NCI-H69 (cell line): ENCODE data around the gene ZC3H13.
"Not testable (repeated sequence)": the region's sequence is repeated elsewhere in the genome, so short reads cannot be mapped to it uniquely, and the experiment has no call there.

ENCODE experiments used
- DNase-seq: peaks from one replicate; lab custom pipeline; 2025; lab: John Stamatoyannopoulos, UW

The ZC3H13 gene

DNA sequence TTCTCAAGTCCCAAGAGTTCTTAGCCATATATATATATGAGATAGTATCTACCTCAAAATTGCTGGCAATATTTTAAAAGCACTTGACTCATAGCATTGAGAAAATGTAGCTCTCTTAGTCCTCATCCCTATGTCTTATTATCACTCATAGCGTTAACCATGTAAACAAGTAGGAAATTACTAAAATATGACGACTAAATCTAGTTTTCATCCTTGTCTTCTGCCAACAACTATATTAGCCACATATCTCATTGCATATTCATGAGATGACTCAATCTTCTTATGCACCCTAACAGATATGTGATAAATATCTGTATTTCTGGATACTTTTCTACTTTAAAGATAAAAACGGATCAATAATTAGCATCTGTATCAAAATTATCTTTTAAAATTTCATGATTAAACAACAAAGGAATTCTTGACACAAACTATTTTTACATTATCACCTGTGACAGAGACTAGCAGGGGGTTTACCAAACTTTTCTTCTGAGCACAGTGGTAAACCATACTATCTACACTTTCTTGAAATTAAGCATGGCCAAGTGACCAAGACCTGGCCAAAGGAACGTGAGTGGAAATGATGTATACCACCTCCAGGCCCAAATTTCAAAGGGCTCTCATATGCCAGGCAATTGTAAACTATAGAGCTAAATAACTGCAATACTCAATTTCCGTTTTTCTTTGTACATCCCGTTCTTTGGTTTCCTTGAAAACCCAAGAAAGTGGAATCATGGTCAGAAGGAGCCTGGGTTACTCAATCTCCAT, 45.7 kb downstream of the ZC3H13 start:
- no peak for DNase-seq

DNA sequence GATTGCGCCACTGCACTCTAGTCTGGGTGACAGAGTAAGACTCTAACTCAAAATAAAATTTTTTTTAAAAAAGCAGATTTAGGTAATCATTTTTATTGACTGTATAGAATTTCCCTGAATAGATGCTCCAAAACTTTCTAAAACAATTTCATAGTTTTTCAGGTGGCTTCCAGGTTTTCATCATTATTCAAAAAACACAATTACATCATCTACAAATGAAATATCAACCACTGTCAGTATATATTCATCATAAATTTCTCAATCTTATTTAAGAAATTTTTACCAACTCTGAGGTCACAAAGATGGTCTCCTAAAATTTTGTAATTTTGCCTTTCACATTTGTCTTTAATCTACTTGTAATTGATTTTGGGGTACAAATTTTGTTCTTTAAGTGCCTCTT, 48.1 kb downstream of the ZC3H13 start:
- no peak for DNase-seq

GRCh38 chr13:45996631-45997030, 55.9 kb downstream of the ZC3H13 start:
- no peak for DNase-seq

DNA sequence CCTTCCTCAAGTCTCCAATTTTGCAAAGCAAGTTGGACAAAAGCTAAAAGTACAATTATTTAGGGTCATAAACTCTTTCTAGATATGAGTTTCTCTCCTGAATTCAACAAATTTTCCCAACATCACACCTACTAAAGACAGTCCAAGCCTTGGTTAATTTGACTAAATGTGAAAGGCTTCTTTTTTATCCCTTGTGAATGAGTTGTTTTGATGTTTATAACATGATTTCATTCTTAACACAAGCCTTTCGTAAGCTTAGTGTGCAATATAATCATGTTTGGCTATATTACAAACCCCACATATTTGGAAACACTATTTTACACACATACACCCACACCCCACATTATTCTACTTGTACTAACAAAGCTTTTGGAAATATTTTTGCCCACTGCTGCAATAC, 57.3 kb downstream of the ZC3H13 start:
- no peak for DNase-seq

GRCh38 chr13:45994752-45995151, 57.8 kb downstream of the ZC3H13 start:
- no peak for DNase-seq

DNA sequence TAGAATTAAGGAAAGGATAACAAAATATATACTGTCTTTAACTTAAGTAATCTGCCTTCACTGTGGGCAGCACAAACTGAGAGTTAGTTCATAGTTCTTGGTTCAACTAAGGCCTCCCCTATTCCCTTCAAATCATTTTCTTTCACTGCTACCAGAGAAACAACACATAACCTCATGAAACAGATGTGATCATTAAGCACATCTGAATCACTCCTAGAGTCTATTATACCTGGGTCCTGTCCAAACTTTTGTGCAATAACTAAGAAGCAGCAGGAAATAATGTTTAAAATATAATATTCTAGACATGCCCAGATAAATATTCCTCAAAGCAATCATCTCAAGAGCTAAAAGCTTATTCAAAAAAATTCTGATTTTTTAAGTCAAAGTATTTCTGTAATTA, 62.9 kb downstream of the ZC3H13 start:
- no peak for DNase-seq

DNA sequence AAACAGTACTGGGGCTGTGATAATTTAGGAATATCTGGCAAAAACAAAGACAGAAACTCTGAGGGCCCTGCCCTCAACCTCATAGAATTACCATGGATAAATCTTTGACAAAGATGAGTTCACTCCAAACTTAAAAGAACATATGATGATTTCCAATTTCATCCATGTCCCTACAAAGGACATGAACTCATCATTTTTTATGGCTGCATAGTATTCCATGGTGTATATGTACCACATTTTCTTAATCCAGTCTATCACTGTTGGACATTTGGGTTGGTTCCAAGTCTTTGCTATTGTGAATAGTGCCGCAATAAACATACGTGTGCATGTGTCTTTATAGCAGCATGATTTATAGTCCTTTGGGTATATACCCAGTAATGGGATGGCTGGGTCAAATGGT, 71.4 kb downstream of the ZC3H13 start:
- not testable (repeated sequence) for DNase-seq

DNA sequence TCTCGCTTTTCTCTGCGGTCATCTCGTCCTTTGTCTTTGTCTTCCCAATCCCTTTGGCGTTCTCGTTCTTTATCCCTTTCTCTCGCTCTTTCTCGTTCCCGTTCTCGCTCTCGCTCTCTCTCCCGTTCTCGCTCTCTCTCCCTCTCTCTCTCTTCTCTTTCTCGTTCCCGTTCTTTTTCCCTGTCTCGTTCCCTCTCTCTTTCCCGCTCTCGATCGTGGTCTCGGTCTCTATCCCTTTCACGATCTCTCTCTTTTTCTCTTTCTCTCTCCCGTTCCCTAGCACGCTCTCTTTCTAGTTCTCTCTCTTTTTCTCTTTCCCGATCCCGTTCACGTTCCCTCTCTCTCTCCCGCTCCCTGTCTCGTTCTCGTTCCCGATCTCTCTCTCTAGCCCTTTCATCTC, 77.2 kb downstream of the ZC3H13 start:
- DNase-seq, result no peak

DNA sequence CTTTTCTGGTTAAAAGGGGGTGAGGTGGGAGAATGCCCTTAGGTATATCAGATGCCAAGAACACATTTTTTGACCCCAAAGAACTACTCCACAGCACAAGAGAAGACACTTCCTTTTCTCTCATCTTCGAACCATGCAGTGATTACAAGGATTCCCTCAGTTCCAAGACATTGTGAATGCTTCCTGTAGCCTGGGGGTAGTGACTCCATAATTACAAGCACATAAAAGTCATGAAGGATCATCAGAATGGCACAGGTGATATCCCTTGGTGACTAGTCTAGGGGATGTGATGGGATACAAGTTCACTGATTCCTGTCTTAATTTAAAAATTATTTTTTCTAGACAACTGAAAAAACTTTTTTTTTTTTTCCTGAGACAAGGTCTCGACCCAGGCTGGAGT, 78.0 kb downstream of the ZC3H13 start:
- no peak for DNase-seq

DNA sequence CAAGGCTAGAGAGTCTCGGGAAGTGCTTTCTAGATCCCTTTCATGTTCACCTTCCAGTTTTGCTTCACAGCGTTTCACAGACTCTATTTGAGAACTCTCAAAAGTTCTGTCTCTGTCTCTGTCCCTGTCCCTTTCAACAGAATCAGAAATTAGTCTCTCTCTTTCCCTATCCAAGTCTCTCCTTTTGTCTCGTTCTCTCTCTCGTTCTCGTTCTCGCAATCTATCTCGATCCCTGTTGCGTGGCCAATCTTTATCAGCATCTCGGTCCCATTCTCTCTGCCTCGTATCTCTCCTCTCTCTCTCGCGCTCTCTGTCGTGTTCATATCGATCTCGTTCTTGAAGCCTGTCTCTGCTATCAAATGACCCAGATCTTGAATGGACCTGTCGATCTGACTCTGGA, 85.0 kb downstream of the ZC3H13 start:
- DNase-seq, result no peak

DNA sequence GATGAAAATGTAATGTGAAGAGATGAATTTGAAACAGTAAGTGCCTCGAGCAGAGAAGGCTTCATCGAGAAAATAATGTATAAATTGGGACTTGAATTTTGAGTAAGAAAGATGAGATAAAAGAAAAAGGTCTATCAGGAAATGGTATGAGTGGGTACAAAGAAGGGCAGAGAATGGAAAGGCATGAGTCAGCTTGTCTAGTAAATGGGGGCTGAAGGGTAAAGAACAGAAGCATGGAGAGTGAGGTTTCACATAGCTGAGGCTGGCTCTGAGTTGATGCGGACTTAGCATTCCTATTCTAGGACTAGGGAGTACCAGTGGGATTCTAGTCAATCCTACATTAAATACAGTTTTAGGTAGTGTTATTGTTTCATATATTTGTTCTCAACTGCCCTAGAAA, 85.8 kb downstream of the ZC3H13 start:
- no peak for DNase-seq

DNA sequence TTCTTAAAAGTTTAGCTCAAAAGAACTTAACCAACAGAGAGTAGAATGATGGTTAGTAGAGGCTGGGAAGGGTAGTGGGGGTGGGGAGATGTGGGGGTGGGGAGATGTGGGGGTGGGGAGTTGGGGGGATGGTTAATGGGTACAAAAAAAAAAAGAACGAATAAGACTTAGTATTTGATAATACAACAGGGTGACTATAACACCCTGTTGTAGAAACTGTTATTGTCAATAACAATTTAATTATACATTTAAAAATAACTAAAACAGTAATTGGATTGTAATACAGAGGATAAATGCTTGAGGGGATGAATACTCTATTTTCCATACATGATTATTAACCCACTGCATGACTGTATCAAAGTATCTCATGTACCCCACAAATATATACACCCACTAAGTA, 91.1 kb downstream of the ZC3H13 start:
- DNase-seq, result no peak

DNA sequence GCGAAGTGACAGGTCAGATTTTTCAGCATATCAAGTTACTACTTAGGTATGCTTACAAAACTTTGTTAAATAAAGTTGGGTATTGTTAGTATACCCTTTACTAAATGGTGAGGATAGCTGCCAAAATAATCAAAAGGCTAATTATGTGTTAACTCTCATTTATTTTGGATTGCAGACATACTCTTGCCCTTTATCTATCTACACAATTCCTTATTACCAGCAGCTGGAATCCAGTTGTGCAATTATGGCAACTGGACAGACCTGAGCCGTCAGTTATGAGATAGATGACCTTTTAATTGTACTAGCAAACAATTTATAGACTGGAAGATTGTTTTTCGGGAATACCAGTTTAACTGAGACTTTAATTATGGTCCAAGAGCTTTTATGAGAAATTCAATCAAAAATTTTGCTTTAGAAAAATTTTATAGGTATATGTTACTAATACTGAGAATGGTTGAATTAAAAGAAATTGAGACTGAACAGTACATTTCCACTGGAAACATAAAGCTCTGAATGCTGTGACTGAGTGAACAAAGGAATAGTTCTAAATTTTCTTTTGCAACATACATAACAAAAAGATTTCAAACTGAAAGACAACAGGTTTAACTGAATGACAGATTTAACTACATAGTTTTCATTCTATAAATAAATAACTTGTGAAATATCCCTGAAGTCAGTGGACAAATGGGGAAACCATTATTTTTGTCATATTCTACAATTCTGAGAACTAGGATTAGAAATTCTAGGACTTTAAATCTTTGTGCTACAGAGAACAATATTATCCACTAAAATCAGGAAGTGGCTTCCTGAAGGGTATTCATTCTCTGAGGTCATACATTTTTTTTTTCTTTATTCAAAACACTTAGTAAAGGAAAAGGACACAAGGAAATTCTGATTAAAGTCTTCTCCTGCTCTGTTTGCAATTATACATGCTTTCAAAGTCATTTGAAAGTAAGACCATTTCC, 97.4 kb downstream of the ZC3H13 start:
- DNase-seq, result peak; percentile 48

GRCh38 chr13:45953082-45953481, 99.5 kb downstream of the ZC3H13 start:
- no peak for DNase-seq

- DNase-seq, result no peak
These were observed 100.8 kb downstream of the ZC3H13 start for GRCh38 chr13:45951724-45952123.

- DNase-seq, result no peak
These were observed 101.4 kb downstream of the ZC3H13 start for GRCh38 chr13:45951166-45951565.

DNA sequence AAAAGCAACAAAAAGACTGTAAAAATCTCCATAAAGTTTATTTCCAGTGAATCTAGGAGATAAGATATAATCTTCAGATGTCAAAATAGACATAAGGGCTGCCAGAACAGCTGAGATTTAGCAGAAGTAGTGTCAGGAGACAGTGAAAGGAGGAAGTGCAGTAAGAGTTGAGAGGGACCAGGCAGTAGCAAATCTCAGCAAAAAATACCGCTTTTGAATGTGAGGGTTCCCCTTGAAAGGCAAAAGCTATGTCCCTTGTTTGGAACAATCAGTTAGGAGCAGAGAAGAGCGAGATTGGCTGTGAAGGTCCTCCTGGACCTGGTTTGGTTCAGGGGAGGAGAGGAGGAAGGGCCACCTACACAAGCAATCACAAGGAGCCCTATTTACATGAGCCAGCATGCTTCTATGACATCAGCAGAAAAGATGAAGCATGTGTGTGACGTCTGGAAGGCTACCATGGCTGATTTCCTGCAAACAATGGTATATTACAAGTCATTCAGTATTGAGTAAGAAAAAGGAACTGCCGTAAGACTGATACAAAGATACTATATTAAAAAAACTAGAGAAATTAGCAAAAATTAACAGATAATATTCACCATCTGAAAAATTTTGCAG, 102.1 kb downstream of the ZC3H13 start:
- no peak for DNase-seq

- no peak for DNase-seq
These were observed 103.4 kb downstream of the ZC3H13 start for GRCh38 chr13:45949161-45949560.

- DNase-seq, result no peak
These were observed 108.6 kb downstream of the ZC3H13 start for GRCh38 chr13:45943965-45944364.

- no peak for DNase-seq
These were observed 109.4 kb downstream of the ZC3H13 start for GRCh38 chr13:45943120-45943519.

DNA sequence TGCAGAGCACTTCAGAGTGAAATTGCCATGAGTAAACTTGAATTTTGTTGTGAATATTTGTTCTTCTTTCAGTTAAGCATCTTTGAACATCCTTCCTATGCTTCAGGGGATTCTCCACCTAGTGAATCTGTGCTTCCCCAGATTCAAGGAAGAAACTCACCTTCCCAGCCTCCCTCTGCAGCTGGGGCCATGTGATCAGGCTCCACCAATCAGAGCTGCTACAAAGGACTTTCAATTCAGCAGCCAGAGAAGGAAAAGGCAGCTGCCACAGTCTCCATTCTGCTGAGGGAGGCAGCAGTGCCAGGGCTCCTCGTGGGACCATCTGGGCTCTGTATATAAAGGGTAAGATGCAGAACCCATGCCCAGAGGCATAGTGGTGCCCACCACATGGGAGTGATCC, 111.3 kb downstream of the ZC3H13 start:
- DNase-seq, result no peak

- DNase-seq, result no peak
These were observed 112.5 kb downstream of the ZC3H13 start for GRCh38 chr13:45940061-45940460.

- DNase-seq, result no peak
These were observed 115.9 kb downstream of the ZC3H13 start for GRCh38 chr13:45936621-45937020.
